H1 (cell line): ENCODE measurements around the gene KIN. TPM values are rescaled to one million over a fixed set of nuclear protein-coding genes. Genes with fewer than 3 reads are reported as not detected.

Experiments
- CBX5 ChIP-seq: fragments of 300-800, 300-1000 bp; sonication (generic); IDR thresholded peaks from 2 replicates; pipeline ENCODE4 v1.7.1; 2016; ENCODE audit warnings: antibody characterized with exemption, low read length, low read depth
- CREB1 ChIP-seq: IDR thresholded peaks from 2 replicates; pipeline ENCODE4 v1.6.1; 2012; ENCODE audit warnings: inconsistent platforms
- E2F6 ChIP-seq: IDR thresholded peaks from 2 replicates; pipeline ENCODE4 v1.6.1; 2012; ENCODE audit warnings: inconsistent platforms
- NANOG ChIP-seq: IDR thresholded peaks from 2 replicates; pipeline ENCODE4 v1.6.1; 2011; ENCODE audit warnings: low read length, low read depth, mild to moderate bottlenecking, inconsistent platforms; ENCODE audit not compliant: insufficient read depth, poor library complexity, severe bottlenecking
- RFX5 ChIP-seq: IDR thresholded peaks from 2 replicates; pipeline ENCODE4 v1.6.1; 2011; ENCODE audit warnings: low read depth, low read length, improper control_type of control experiment, borderline replicate concordance
- TCF12 ChIP-seq: IDR thresholded peaks from 2 replicates; pipeline ENCODE4 v1.6.1; 2011; ENCODE audit warnings: low read depth, mild to moderate bottlenecking, low read length
- polyA plus RNA-seq, 7 experiments: library from polyadenylated mRNA; depleted of rRNA in 3 of 7; stranded (reverse) in 5 of 7; unstranded in 2 of 7; fragments of >200 nt in 5 of 7; fragments of 200-250 nt in 2 of 7; gene quantifications; 1 replicate in 5 of 7; 2 replicates in 1 of 7; 4 replicates in 1 of 7; pipeline versions ENCODE4 v1.2.1 to v1.2.3, GENCODE V29; 2011 to 2013; ENCODE audit warnings: missing spikeins in 2 of 7, mixed read lengths in 2 of 7
- total RNA-seq: library from RNA; stranded (reverse); fragmentation: NEBNext Ultra II Directional; extraction: Animal tissue kit (Norgen Biotek cat#: 25700); gene quantifications from 2 replicates; pipeline ENCODE4 v1.2.1, GENCODE V29; 2021

The KIN gene
- total and polyA plus RNA-seq, 2 of the 8 experiments (the other 6 are each of a cell fraction or from before 2014, with no cell fraction given), result 3.7 to 16.5 TPM

- TF ChIP-seq TCF12 (no peak), CBX5 (no peak), RFX5 (no peak), E2F6 (no peak), NANOG (no peak), CREB1 (no peak)
Observed at GRCh38 chr10:7717767-7718166, 70.0 kb downstream of the KIN start (continued).
